Eye (tissue), 1 donor: ENCODE results near the gene RFC5.
"Not testable (repeated sequence)": the region's sequence is repeated elsewhere in the genome, so short reads cannot be mapped to it uniquely, and the experiment has no call there.

Experiments
- DNase-seq: peaks from one replicate; pipeline ENCODE4 v3.0.0-alpha.2; 2015

Gene RFC5

GRCh38 chr12:118015944-118016343 is 559 bp upstream of the RFC5 start:
- no peak for DNase-seq

DNA sequence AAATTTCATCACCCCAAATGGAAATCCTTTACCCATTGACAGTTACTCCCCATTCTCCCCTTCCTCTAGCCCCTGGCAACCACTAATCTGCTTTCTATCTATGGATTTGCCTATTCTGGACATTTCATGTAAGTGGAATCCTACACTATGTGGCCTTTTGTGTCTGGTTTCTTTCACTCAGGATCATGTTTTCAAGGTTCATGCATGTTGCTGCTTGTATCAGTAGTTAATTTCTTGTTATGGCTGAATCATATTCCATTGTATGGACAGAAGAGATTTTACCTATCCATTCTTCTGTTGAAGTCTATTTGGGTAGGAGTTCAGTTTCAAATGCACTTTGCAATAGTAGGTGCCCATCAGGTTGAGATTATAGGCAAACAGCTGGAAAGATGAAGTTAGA is 1.4 kb downstream of the RFC5 start:
- no peak for DNase-seq

- DNase-seq: no peak
These were observed 3.5 kb downstream of the RFC5 start for GRCh38 chr12:118020036-118020435.

GRCh38 chr12:118022097-118022727 is 5.7 kb downstream of the RFC5 start:
- DNase-seq: not testable (repeated sequence)

DNA sequence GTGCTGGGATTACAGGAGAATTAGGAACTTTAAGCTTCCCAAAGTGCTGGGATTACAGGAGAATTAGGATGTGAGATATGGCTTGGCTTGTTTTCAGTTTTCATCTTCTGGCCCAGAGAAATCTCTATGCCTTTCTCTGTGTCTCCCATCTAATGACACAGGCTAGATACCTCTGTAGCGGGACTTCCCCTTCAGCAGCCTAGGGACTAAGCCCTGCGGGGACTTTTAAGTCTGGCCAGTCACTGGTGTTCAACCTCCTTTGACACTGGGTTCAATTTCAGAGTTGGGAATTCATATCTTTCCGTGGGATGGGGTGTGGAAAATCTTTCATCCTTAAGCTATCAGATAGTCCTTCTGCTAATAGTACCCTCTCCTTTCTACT is 6.2 kb downstream of the RFC5 start:
- DNase-seq: no peak

DNA sequence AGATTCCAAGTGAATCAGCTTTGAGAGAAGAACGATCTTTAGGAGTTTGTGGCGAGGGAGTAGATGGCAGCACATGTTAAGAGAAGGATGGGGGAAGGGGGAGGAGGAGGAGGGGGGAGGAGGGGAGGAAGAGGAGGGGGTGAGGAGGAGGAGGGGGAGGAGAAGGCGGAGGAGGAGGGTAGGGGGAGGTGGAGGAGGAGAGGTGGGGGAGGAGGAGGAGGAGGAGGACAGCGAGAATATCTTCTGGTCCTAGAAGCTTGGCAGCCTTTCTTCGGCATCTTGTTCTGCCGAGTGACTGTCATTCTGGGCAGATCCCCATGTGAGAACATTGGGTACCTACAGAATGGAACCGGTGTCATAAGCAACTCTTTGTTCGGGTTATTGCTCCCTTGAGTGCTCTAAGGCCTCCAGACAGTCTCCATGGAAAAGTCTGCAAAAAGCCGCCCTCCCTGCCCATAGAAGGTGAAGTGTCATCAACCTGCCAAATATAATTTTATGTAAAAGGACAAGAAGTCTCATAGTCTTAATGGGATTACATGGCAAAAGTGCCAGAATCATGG is 6.9 kb downstream of the RFC5 start:
- DNase-seq: peak; percentile 52

GRCh38 chr12:118025168-118025567 is 8.7 kb downstream of the RFC5 start:
- DNase-seq: no peak

DNA sequence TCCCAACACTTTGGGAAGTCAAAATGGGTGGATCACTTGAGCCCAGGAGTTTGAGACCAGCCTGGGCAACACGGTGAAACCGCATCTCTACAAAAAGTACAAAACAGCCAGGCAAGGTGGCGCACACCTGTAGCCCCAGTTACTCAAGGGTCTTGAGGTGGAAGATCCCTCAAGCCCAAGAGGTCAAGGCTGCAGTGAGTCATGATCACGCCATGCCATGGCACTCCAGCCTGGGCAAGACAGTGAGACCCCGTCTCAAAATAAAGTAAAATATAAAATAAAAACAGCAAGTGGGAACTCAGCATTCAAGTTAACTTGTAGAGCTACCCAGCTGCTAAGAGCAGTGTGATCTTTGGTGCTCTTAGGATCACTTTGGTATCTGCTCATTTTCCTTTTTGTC is 12.7 kb downstream of the RFC5 start:
- DNase-seq: no peak

DNA sequence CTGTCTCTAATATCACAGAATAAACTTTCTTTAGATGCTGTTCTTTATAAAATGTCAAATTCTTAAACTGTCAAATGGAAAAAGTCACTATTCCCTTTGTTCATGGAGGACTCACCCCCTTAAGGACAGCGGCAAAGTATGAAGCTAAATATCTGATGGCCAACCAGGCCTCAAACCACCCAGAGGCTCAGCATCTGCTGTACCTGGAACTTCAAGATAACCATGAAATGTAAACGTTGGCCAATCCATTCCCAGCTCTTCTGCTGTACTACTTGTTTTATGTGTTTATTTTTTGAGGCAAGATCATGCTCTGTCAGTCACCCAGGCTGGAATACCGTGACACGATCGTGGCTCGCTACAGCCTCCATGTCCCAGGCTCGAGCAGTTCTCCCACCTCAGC is 15.7 kb downstream of the RFC5 start:
- no peak for DNase-seq

GRCh38 chr12:118033323-118033722 is 16.8 kb downstream of the RFC5 start:
- no peak for DNase-seq

- DNase-seq: no peak
These were observed 17.4 kb downstream of the RFC5 start for GRCh38 chr12:118033902-118034301.

DNA sequence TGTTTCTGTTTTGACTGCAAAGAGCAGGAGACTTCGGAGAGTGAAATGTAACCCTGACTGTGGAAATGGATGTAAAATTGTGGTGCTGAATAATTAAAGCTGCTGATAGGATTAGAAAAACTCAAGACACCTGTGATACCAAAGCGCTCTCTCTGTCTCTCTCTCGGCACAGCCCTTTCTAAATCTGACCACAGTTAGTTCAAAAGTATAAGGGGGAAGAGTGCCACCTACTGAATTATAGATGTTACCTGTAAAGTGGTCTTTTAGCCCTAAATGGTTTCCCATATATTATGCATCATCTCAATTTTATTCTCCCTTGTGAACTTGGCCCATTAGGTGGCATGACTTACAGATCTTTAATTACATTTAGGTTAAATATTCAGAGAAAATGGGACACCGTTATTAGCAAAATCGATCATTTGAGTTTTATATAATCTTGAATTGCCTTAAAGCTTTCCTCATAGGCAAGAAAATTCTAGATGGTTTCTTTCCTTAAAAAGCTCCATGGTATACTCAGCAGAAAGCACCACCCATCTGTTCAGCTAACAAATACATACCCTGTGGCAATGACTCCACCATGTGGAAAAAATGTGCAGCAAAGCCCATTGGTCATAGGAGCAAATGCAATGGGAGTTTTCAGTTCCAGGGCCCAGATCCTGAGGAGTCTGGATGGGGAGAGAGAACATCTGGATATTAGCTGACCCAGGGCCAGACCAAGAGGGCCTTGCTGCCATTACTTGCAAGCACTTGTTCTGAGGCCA is 18.1 kb downstream of the RFC5 start:
- DNase-seq: peak; percentile 77

DNA sequence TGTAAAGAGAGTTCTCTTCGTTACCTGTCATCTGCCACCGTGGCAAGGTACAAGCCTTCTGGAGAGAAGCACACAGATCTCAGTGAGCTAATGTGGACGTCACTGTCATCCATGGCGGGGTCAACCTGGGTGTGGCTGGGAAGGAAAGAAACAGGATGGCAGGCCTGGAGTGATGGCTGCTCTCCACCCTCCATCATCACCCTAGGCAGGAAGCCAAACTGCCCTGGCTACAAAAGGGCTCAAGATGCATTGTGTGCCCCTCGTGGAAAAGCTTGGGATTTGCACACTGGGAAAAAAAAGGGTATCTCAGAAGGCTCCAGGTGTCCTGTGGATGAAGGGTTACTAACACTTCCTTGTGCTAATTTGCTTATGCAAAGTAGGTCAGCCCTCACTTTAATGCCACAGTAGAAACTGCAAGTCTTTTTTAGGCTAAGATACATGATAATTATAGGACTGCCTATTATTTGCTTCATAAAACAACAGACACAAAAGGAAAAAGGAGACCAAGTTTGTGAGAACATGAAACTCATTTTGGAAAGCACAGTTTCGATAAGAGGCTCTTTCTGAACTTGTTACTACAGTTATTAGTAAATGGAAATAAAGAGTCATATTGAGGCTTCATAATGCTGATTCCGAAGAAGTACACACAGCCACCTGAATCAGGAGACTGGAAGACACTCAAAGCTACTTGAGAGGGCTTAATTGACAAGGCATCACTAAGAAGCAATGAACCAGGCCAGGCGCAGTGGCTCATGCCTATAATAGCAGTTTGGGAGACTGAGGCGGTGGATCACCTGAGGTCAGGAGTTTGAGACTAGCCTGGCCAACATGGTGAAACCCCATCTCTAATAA is 18.9 kb downstream of the RFC5 start:
- DNase-seq: peak; percentile 30

- DNase-seq: no peak
These were observed 20.3 kb downstream of the RFC5 start for GRCh38 chr12:118036672-118037411.

DNA sequence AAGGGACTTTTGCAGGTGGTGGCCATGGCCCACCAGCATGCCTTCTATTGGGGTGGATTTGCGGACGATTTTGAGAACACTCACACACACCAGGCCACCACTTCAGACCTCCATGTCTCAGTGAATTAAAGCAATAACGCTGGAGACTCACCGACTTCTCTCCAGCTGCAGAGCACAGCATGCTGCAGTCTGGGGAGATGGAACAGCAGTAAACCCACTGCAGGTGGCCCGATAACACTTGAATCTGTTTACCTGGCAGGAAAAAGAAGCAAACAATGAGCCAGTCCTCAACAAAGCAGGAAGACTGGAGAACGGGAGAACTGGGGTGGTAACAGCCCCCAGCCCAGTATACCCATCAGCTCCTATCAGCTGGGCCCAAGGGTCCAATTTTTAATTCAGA is 21.6 kb downstream of the RFC5 start:
- no peak for DNase-seq

DNA sequence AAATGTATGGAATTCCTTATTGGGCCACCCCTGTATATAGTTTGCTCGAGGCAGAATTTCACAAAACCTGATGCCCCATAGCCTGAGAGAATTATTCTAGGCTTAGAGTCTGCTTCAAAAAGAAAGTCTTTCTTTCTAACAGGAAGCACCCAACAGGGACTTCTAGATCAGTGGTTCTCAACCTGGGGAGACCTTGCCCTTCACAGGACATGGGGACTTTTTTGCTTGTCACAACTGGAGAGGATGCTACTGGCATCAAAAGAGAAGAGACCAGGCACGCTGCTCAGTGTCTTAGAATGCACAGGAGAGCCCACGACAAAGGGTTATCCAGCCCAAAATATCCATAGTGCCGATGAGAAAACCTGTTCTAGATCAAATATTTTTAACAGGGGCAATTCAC is 25.6 kb downstream of the RFC5 start:
- no peak for DNase-seq

DNA sequence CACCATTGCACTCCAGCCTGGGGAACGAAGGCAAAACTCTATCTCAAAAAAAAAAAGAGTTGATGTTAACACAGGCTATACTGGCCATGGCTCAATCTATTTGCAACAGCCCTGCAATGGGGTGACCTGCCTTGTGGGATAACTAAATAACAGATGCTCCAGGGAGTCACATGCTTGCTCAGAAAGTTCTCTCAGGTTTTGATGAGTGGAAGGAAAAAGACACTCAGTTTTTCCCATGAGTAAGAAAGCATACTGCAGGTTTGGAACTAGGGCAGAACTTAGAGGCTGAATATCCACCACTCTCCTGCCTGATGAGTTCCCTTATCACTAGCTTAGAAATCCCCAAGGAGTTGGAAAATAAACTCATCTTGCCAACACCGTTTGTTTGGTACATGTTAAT is 27.6 kb downstream of the RFC5 start:
- DNase-seq: no peak

GRCh38 chr12:118044577-118044976 is 28.1 kb downstream of the RFC5 start:
- DNase-seq: no peak

- DNase-seq: no peak
These were observed 29.9 kb downstream of the RFC5 start for GRCh38 chr12:118046430-118046829.

GRCh38 chr12:118050972-118051910 is 34.7 kb downstream of the RFC5 start:
- no peak for DNase-seq

GRCh38 chr12:118052324-118053070 is 36.0 kb downstream of the RFC5 start:
- peak; percentile 19 for DNase-seq
